Measurements from ENCODE around the gene GCSAM.

The GCSAM gene

GRCh38 chr3:112096176-112096575 lies 36.9 kb downstream of the GCSAM start:
- DNase-seq, result no peak

- DNase-seq, result no peak
Observed at GRCh38 chr3:112095731-112096130, 37.3 kb downstream of the GCSAM start.

GRCh38 chr3:112093180-112093522 lies 39.9 kb downstream of the GCSAM start:
- no peak for DNase-seq

- no peak for DNase-seq
Observed at GRCh38 chr3:112092496-112093179, 40.4 kb downstream of the GCSAM start.

- DNase-seq, result no peak
Observed at GRCh38 chr3:112090887-112091586, 42.0 kb downstream of the GCSAM start.

GRCh38 chr3:112089956-112090886 lies 42.8 kb downstream of the GCSAM start:
- DNase-seq, result no peak

GRCh38 chr3:112088944-112089343 lies 44.1 kb downstream of the GCSAM start:
- DNase-seq, result no peak

GRCh38 chr3:112087746-112088145 lies 45.3 kb downstream of the GCSAM start:
- DNase-seq, result no peak

GRCh38 chr3:112086875-112087524 lies 46.0 kb downstream of the GCSAM start:
- no peak for DNase-seq

- DNase-seq, result peak; percentile 53
Observed at GRCh38 chr3:112086076-112086854, 46.8 kb downstream of the GCSAM start, which contains the start of gene C3orf52. C3orf52 (plus strand) TSS chr3:112086389; CDS start chr3:112086408, 19 bp downstream.

GRCh38 chr3:112085735-112086075 lies 47.3 kb downstream of the GCSAM start:
- DNase-seq, result no peak

- DNase-seq, result no peak
Observed at GRCh38 chr3:112084980-112085705, 47.9 kb downstream of the GCSAM start.

GRCh38 chr3:112083239-112083638 lies 49.8 kb downstream of the GCSAM start:
- no peak for DNase-seq

- DNase-seq, result no peak
Observed at GRCh38 chr3:112078125-112079083, 54.6 kb downstream of the GCSAM start.

- no peak for DNase-seq
Observed at GRCh38 chr3:112074616-112075497, 58.2 kb downstream of the GCSAM start.

GRCh38 chr3:112074006-112074405 lies 59.0 kb downstream of the GCSAM start:
- DNase-seq, result no peak

- peak; percentile 55 for DNase-seq
Observed at GRCh38 chr3:112072387-112073060, 60.5 kb downstream of the GCSAM start.
